ENCODE measurements around the gene EPHX1.
A peak's percentile ranks its signal among the peaks of the same experiment; 100 is the strongest.
"Not testable (repeated sequence)": the region's sequence is repeated elsewhere in the genome, so short reads cannot be mapped to it uniquely, and the experiment has no call there.

The EPHX1 gene

DNA sequence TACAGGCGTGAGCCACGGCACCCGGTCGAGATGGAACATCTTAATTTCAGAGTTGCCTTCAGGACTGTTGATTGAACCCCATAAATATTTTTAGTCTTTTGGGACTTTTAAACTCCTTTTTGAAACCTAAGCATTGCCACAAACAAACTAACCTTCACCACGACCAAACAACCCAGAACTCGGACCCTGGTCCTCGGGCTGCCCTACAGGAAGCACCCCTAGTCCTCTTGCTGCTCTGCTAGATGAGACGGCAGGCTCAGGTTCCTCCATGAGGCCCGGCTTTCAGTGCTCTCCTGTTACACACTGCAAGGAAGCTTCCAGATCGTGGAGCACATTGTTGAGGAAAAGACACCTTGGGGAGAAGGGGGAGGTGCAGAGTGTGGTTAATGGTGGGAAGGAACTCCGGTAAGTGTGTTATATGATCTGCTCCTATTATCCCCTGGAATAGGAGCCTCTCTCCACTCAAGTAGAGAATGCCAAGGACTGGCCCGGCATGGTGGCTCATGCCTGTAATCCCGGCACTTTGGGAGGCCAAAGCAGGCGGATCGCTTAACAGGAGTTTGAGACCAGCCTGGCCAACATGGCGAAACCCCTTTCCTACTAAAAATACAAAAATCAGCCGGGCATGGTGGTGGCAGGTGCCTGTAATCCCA, 5.7 kb downstream of the EPHX1 start:
- DNase-seq (ENCODE audit: low spot score) (no peak), FAIRE-seq (no peak)

DNA sequence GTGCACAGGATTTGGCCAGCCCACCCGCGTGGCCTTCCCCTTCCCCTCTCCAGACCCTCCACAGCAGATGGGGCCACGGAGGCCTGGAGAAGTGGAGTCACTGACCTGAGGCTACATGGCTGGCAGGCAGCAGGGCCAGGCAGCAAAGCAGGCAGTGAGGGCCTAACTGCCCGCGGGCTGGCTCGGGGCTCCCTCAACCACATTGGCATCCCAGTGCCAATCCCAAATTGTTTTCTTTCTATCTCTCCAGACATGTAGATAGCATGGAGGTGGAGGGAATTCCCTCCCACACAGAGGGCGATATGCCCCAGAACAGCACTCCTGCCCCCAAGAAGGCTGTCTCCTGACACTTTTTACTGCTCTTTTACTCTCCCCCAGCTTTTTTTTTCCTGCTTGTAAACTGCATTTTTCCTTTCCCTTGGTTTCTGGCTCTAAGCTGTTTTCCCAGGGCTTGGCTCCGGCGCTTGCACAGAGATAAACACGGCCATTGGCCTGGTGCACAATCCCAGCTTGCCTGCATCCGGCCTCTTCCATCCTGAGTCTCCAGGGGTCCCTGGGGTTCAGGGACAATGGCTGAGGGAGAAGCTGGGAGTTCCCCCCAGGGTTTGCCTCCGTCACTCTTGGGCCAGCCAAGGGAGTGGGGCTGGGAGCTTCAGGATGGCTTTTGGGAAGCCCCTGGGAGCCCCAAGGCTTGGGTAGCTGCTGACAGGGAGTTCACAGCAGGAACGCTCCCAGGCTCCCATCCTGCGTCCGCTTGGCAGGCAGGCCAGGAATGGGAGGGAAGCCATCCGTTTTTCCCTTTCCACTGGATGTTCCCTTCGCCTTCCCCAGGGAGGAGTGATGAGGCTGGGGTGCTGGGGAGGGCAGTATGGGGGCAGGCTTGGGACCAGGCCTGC, 7.0 kb downstream of the EPHX1 start:
- DNase-seq (ENCODE audit: low spot score) (no peak), FAIRE-seq (no peak)

GRCh38 chr1:225817611-225818061, 7.7 kb downstream of the EPHX1 start:
- FAIRE-seq, result no peak
- DNase-seq (ENCODE audit: low spot score), result peak; percentile 77

DNA sequence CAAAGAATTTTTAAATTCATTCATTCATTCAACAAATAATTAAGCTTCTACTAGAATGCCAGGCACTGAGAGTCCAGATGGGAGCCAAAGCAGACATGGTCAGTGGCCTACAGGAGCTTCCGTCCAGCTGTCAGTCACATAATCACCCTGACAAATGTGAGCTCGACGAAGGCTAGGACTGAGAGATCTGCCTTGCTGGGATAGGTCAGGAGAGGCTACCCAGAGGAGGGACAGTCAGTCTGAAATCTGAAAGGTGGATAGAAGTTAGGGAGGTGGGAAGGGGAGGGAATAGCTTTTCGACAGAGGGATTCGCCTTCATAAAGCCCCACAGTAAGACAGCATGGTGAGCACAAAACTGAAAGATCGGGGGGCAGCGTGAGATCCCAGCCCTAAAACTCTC, 8.3 kb downstream of the EPHX1 start:
- no peak for FAIRE-seq
- DNase-seq (ENCODE audit: low spot score), result no peak

GRCh38 chr1:225819346-225820192, 9.6 kb downstream of the EPHX1 start:
- no peak for DNase-seq (ENCODE audit: low spot score)
- no peak for FAIRE-seq

DNA sequence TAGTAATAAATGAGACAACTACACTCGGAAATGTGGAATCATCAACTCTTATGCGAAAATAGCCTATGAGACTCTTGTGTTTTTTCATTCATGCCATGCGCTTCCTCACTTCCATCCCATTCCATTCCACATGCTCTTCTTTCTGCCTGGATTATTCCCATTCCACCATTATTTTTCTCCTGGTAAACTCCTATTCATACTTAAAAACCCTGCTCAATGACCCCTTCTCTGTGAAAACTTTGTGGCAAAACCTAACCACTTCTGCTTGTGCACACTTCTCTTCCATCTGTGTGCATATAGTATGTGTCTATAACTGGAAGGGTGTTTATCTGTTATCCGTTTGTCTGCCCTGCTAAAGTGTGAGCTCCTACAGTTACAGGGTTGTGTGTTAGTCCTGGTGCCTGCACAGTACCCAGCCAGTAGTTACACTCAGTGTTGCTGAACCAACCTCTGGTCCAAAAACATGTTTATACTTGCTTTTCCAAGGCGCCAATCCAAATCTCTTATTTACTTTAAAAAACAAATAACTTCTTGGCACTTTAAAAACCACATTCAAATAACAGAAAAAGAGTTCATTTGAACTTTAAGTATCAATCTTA, 10.7 kb downstream of the EPHX1 start:
- no peak for DNase-seq (ENCODE audit: low spot score)
- FAIRE-seq, result no peak

GRCh38 chr1:225822655-225823403, 12.9 kb downstream of the EPHX1 start:
- FAIRE-seq, result no peak

DNA sequence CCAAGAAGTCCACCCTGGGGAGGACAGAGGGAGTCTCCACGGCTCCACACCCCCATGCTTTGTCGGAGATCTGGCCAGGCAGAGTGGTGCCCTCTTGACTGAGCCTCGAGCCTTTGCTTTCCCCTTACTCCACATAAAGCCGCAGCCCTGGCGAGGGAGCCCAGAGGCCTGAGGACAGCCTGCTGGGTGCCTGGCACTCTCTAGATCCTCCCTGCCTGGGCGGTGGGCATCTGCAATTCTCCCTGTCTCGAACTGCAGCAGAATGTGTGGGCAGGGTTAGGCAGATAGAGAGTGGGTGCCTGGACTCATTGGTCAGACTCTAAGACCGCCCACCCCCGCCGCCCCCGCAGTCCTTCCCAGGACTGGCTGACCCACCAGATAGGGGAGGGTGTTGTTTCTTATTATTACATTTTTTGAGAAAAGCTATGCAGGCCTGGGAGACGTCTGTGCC, 13.9 kb downstream of the EPHX1 start:
- DNase-seq (ENCODE audit: low spot score) (no peak), FAIRE-seq (no peak)

More at GRCh38 chr1:225822655-225823403, 12.9 kb downstream of the EPHX1 start:
- DNase-seq (ENCODE audit: low spot score), result no peak

DNA sequence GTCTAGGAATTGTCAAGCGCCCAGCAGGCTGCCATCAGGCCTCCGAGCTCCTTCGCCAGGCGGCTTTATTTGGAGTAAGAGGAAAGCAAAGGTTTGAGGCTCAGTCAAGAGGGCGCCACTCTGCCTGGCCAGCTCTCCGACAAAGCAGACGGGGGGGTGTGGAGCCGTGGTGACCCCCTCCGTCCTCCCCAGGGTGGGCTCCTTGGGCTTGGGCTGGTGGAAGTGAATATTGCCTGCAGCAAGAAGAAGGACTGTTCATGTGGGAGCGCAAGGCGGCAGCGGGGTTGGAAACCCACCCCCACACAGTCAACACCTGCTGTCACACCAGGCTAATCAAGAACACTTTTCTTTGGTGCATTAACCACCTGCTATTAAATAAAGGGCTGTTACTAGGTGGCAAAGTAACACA, 14.6 kb downstream of the EPHX1 start:
- FAIRE-seq (no peak), DNase-seq (ENCODE audit: low spot score) (no peak)

- DNase-seq (ENCODE audit: low spot score), result no peak
- no peak for FAIRE-seq
Measured at GRCh38 chr1:225825078-225825477, 15.2 kb downstream of the EPHX1 start.

DNA sequence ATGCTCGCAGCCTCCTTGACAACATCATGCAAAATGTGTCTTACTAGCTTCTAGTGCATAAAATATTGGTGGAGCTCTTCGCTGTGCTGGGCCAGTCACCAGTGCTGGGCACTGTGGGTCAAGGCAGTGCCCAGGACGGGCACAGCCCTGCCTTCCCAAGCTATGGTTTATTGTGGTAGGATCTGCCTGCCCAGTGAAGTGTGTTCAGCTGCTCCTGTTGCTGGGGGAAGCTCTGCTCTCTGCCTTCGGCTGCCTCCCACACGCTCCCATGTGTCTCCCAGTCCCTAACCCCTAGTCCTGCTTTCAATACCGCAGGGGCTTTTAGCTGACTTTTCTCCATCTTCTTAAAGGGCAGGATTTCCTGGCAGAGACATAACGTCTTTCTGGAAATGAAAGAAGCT, 15.7 kb downstream of the EPHX1 start:
- FAIRE-seq (no peak), DNase-seq (ENCODE audit: low spot score) (no peak)

- DNase-seq (ENCODE audit: low spot score), result no peak
- FAIRE-seq, result no peak
Measured at GRCh38 chr1:225827076-225827475, 17.2 kb downstream of the EPHX1 start.

GRCh38 chr1:225828706-225829345, 18.9 kb downstream of the EPHX1 start:
- no peak for FAIRE-seq
- no peak for DNase-seq (ENCODE audit: low spot score)

DNA sequence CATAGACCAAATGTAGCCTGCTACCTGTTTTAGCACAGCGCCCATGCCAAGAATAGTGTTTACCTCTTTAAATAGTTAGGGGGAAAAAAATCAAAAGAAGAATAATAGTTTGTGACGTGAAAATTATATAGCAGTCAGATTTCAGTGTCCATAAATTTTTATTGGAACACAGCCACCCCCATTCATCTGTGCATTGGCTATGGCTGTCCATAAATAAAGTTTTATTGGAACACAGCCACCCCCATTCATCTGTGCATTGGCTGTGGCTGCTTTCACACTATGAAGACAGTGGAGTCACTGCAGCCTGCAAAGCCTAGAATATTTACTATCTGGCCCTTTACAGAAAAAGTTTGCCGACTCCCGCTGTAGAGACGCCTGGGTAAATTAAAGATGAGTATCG, 20.9 kb downstream of the EPHX1 start:
- FAIRE-seq, result no peak

GRCh38 chr1:225834417-225835329, 24.7 kb downstream of the EPHX1 start:
- no peak for FAIRE-seq
- DNase-seq (ENCODE audit: low spot score), result no peak

More for the DNA sequence above, 20.9 kb downstream of the EPHX1 start:
- no peak for DNase-seq (ENCODE audit: low spot score)

DNA sequence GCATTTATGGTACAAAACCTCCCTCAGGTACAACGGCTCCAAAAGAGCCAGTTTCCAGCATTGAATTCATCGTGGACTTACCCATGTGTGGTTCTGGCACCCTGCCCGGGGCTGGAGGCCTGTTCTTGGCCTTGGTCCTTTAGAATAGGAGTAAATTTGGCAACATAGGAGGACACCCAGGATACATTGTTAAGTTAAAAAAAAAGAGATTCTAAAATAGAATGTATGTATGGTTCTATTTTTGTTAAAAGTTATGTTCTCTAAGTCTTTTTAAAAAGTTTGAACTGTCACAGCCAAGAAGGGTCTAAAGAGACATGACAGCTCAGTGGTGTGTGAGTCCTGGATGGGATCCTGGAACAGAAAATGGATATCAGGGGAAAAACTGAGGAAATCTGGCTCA, 25.9 kb downstream of the EPHX1 start:
- no peak for FAIRE-seq
- DNase-seq (ENCODE audit: low spot score), result no peak

GRCh38 chr1:225836296-225836695, 26.4 kb downstream of the EPHX1 start:
- not testable (repeated sequence) for FAIRE-seq; DNase-seq (ENCODE audit: low spot score)

DNA sequence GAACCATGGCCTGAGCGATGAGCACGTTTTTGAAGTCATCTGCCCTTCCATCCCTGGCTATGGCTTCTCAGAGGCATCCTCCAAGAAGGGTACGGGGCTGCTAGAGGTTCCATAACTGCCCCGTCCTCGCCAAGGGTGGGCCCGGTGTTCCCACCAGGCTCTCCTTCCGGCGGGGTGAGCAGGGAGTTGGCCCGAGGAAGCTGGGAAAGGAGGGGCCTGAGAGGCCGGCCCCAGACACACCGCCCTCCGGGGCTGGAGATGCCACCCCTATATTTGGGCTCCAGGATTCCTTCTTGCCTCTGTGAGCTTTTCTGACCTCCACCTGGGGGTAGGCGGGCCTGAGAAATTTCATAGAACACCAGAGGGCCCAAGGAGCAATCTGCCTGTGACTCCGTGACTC, 28.9 kb downstream of the EPHX1 start:
- FAIRE-seq (no peak), DNase-seq (ENCODE audit: low spot score) (no peak)

GRCh38 chr1:225840223-225840610, 30.3 kb downstream of the EPHX1 start:
- DNase-seq (ENCODE audit: low spot score) (no peak), FAIRE-seq (no peak)

All from urothelium cell line (cell line).